Stimulated activated CD4-positive, alpha-beta T cell treated with anti-CD3 and anti-CD28 coated beads, Interleukin-2, amount 100 ng/mL, for 4 hours (primary cell): ENCODE data around the gene SREBF1.

Source experiments
- DNase-seq: peaks from one replicate; pipeline ENCODE4 v3.0.0-alpha.2; 2020; ENCODE audit warnings: low read depth

The SREBF1 gene

GRCh38 chr17:17841601-17842025 is 4.8 kb upstream of the SREBF1 start:
- no peak for DNase-seq

- no peak for DNase-seq
Measured at GRCh38 chr17:17840751-17841591, 4.2 kb upstream of the SREBF1 start.

- peak; percentile 70 for DNase-seq
Measured at GRCh38 chr17:17839791-17840707, 3.3 kb upstream of the SREBF1 start.

GRCh38 chr17:17837966-17838962 is 1.5 kb upstream of the SREBF1 start:
- no peak for DNase-seq

GRCh38 chr17:17837380-17837821 is 615 bp upstream of the SREBF1 start:
- DNase-seq, result no peak

- peak; percentile 95 for DNase-seq
Measured at GRCh38 chr17:17836250-17836817, 452 bp downstream of the SREBF1 start.

GRCh38 chr17:17835415-17836249 is 1.2 kb downstream of the SREBF1 start:
- DNase-seq, result no peak

GRCh38 chr17:17834974-17835373 is 1.8 kb downstream of the SREBF1 start:
- DNase-seq, result no peak

- no peak for DNase-seq
Measured at GRCh38 chr17:17833658-17834357, 3.0 kb downstream of the SREBF1 start.

- DNase-seq, result no peak
Measured at GRCh38 chr17:17832032-17832363, 4.8 kb downstream of the SREBF1 start.

- no peak for DNase-seq
Measured at GRCh38 chr17:17831208-17832031, 5.4 kb downstream of the SREBF1 start.

GRCh38 chr17:17830740-17831207 is 6.0 kb downstream of the SREBF1 start:
- DNase-seq, result no peak

GRCh38 chr17:17830269-17830567 is 6.6 kb downstream of the SREBF1 start:
- DNase-seq, result no peak

- no peak for DNase-seq
Measured at GRCh38 chr17:17827826-17828621, 8.8 kb downstream of the SREBF1 start.

GRCh38 chr17:17826942-17827785 is 9.6 kb downstream of the SREBF1 start:
- no peak for DNase-seq

- no peak for DNase-seq
Measured at GRCh38 chr17:17826342-17826713, 10.5 kb downstream of the SREBF1 start.
